Breast epithelium (tissue), 3 donors: ENCODE measurements around the gene HIPK4.
A peak's percentile ranks its signal among the peaks of the same experiment; 100 is the strongest.

Source experiments
- CTCF ChIP-seq, 3 donors: fragments of 450-650 bp; IDR thresholded peaks; one replicate each; pipeline ENCODE4 v1.5.1; 2016 to 2017; ENCODE audit warnings: antibody characterized with exemption in 3 of 3, mild to moderate bottlenecking in 3 of 3, moderate library complexity in 3 of 3
- POLR2A ChIP-seq: fragments of 450-650 bp; IDR thresholded peaks from one replicate; pipeline ENCODE4 v1.6.1; 2016; ENCODE audit warnings: antibody characterized with exemption, mild to moderate bottlenecking, moderate library complexity
- POLR2AphosphoS5 ChIP-seq, 3 donors: sonication (generic); formaldehyde crosslinking; IDR thresholded peaks; one replicate each; pipeline ENCODE4 v1.6.1; 2017; ENCODE audit warnings: antibody characterized with exemption in 3 of 3

GRCh38 chr19:40348961-40349507, 40.9 kb downstream of the HIPK4 start:
- TF ChIP-seq CTCF (IDR thresholded peaks at IDR 0.05) (no peak), POLR2A (no peak), POLR2AphosphoS5 (IDR thresholded peaks at IDR 0.05) (peak in 2 of 3 donors; percentile 10 to 28)
